Measurements from ENCODE around the gene BORCS5.

The BORCS5 gene

DNA sequence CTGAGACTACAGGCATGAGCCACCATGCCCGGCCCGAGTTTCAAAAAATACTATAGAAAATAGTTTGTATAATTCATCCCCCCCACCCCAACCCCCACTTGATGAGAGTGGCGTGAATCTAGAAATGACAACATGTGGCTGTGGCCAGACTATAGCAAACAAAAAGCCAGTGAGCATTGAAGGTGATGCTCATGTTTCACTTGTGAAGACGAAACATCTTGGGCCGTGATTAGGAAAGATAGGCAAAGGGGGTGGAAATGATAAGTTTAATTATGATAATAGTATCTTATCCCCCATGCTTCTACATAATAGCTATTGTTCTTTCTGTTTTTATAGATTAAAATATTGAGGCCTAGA is 8.5 kb downstream of the BORCS5 start:
- Histone ChIP-seq H3K79me2 (ENCODE audit: insufficient read depth, low read length) (no peaks in the 10 kb centered on the region), H3K9me2 (ENCODE audit: low read depth, low read length) (no peaks in the 10 kb centered on the region), H3K27ac (ENCODE audit: low read depth, low read length, poor library complexity, severe bottlenecking) (no peak overlapping the region), H3K4me1 (ENCODE audit: insufficient read depth, low read length, severe bottlenecking) (no peaks in the 10 kb centered on the region), H2AFZ (ENCODE audit: low read length) (no peak overlapping the region), H3K9ac (ENCODE audit: low read length) (no peak overlapping the region), H3F3A (ENCODE audit: insufficient read depth, low read length) (no peaks in the 10 kb centered on the region), H3K9me3 (ENCODE audit: low read length) (no peaks in the 10 kb centered on the region), H4K20me1 (ENCODE audit: insufficient read depth, low read length) (no peaks in the 10 kb centered on the region), H3K36me3 (ENCODE audit: insufficient read depth, low read length) (peaks cover 15% of the 10 kb centered on the region; the same call in 1 of the 2 replicates), H3K27me3 (ENCODE audit: insufficient read depth, low read length) (no peaks in the 10 kb centered on the region), H3K4me3 (ENCODE audit: low read depth, low read length, poor library complexity, severe bottlenecking) (no peak overlapping the region), H3K4me2 (ENCODE audit: low read length) (no peak overlapping the region)
- TF ChIP-seq EZH2 (IDR thresholded peaks at IDR 0.05; ENCODE audit: borderline replicate concordance, low read length), result no peak
- TF ChIP-seq, protein P1, sequence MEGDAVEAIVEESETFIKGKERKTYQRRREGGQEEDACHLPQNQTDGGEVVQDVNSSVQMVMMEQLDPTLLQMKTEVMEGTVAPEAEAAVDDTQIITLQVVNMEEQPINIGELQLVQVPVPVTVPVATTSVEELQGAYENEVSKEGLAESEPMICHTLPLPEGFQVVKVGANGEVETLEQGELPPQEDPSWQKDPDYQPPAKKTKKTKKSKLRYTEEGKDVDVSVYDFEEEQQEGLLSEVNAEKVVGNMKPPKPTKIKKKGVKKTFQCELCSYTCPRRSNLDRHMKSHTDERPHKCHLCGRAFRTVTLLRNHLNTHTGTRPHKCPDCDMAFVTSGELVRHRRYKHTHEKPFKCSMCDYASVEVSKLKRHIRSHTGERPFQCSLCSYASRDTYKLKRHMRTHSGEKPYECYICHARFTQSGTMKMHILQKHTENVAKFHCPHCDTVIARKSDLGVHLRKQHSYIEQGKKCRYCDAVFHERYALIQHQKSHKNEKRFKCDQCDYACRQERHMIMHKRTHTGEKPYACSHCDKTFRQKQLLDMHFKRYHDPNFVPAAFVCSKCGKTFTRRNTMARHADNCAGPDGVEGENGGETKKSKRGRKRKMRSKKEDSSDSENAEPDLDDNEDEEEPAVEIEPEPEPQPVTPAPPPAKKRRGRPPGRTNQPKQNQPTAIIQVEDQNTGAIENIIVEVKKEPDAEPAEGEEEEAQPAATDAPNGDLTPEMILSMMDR (IDR thresholded peaks at IDR 0.05; ENCODE audit: low read length), result no peak

DNA sequence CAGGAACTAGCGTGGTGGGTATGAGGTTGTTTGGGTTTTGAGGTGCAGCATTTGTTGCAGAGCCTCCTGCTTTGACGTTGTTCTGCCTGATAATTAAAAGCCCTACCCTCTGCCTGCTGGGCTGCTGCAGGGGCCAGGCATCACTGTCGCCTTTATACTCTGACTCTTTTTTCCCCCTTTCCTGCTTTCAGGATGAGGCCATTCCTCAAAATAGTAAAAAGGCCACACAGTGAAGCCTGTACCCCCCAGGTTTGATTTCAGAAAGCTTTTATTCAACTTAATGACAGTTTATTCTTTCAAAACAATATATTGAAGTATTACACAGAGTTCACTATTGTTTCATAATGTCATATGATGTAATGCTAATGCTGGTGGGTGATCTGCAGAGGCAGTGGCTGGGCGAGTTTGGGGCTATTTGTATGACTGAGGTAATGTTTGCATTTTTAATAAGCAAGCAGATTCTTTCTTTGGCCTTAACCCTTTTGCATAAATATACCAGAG is 9.1 kb downstream of the BORCS5 start:
- no peaks in the 10 kb centered on the region for H3K79me2 ChIP-seq (ENCODE audit: insufficient read depth, low read length)
- no peak overlapping the region for H2AFZ ChIP-seq (ENCODE audit: low read length)
- H3K4me3 ChIP-seq (ENCODE audit: low read depth, low read length, poor library complexity, severe bottlenecking), result no peak overlapping the region
- H3F3A ChIP-seq (ENCODE audit: insufficient read depth, low read length), result no peaks in the 10 kb centered on the region
- no peak overlapping the region for H3K9ac ChIP-seq (ENCODE audit: low read length)
- H3K27ac ChIP-seq (ENCODE audit: low read depth, low read length, poor library complexity, severe bottlenecking), result no peak overlapping the region
- TF ChIP-seq, protein P1 (IDR thresholded peaks at IDR 0.05; ENCODE audit: low read length), result no peak
- TF ChIP-seq EZH2 (IDR thresholded peaks at IDR 0.05; ENCODE audit: borderline replicate concordance, low read length), result no peak
- no peaks in the 10 kb centered on the region for H4K20me1 ChIP-seq (ENCODE audit: insufficient read depth, low read length)
- H3K4me2 ChIP-seq (ENCODE audit: low read length), result no peak overlapping the region
- no peaks in the 10 kb centered on the region for H3K4me1 ChIP-seq (ENCODE audit: insufficient read depth, low read length, severe bottlenecking)
- H3K27me3 ChIP-seq (ENCODE audit: insufficient read depth, low read length), result no peaks in the 10 kb centered on the region
- H3K36me3 ChIP-seq (ENCODE audit: insufficient read depth, low read length), result peaks cover 15% of the 10 kb centered on the region; the same call in 1 of the 2 replicates
- no peaks in the 10 kb centered on the region for H3K9me3 ChIP-seq (ENCODE audit: low read length)
- no peaks in the 10 kb centered on the region for H3K9me2 ChIP-seq (ENCODE audit: low read depth, low read length)

DNA sequence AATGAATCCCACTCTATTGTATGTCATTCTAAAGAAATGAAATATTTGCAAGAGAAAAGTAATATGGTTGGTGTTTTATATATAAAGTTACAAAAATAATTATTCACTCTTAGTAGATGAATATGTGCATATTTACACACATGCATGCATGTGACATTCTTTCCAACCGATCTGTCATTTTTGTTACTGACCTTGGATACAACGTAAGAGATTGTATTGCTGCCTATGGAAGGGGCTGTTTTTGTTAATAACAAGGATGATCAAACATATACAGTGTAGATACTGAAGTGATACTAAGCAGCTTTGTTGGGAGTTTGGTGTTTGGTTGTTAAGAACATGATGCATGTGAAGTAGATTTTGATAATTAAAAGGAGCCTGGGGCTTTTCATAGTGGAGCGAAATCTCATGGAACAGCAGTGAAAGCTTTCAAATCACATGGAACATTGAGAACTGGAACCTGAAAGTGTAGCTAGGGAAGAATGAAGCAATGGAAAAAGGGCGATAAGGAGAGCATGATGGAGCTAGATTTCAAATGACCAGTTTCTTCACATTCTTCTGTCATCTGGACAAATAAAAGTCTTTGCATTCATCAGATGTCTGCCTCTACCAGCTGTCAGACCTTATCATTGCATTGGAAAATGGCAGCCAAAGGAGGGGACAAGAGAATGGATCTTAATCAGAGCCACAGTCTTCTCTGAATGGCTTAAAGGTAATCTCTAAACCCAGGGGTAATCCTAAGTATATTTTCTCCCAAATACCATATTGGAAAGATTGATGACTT is 10.0 kb downstream of the BORCS5 start:
- H3K79me2 ChIP-seq (ENCODE audit: insufficient read depth, low read length), result no peaks in the 10 kb centered on the region

More for the DNA sequence above, 10.0 kb downstream of the BORCS5 start:
- no peaks in the 10 kb centered on the region for H3K27me3 ChIP-seq (ENCODE audit: insufficient read depth, low read length)
- no peak overlapping the region for H3K4me3 ChIP-seq (ENCODE audit: low read depth, low read length, poor library complexity, severe bottlenecking)
- no peak overlapping the region for H3K27ac ChIP-seq (ENCODE audit: low read depth, low read length, poor library complexity, severe bottlenecking)
- no peak overlapping the region for H2AFZ ChIP-seq (ENCODE audit: low read length)
- no peak for TF ChIP-seq EZH2 (IDR thresholded peaks at IDR 0.05; ENCODE audit: borderline replicate concordance, low read length)
- TF ChIP-seq, protein P1 (IDR thresholded peaks at IDR 0.05; ENCODE audit: low read length), result no peak
- H3K4me1 ChIP-seq (ENCODE audit: insufficient read depth, low read length, severe bottlenecking), result no peaks in the 10 kb centered on the region
- H3K36me3 ChIP-seq (ENCODE audit: insufficient read depth, low read length), result peaks cover 15% of the 10 kb centered on the region; the same call in 1 of the 2 replicates
- H3K4me2 ChIP-seq (ENCODE audit: low read length), result no peak overlapping the region
- no peak overlapping the region for H3K9ac ChIP-seq (ENCODE audit: low read length)
- H4K20me1 ChIP-seq (ENCODE audit: insufficient read depth, low read length), result no peaks in the 10 kb centered on the region
- H3K9me2 ChIP-seq (ENCODE audit: low read depth, low read length), result no peaks in the 10 kb centered on the region
- H3F3A ChIP-seq (ENCODE audit: insufficient read depth, low read length), result no peaks in the 10 kb centered on the region
- H3K9me3 ChIP-seq (ENCODE audit: low read length), result no peaks in the 10 kb centered on the region

All from OCI-LY1 (cell line).